HG02588 (cell line): ENCODE data around the gene DRGX.

ENCODE experiments used
- ATAC-seq: cut with Tn5 transposase; IDR thresholded peaks from one replicate; pipeline ENCODE4 v1.9.1; 2021; ENCODE audit warnings: mild to moderate bottlenecking, moderate library complexity; ENCODE audit not compliant: unreplicated experiment

DRGX gene

GRCh38 chr10:49395741-49396665 is at the start of gene DRGX:
DRGX (minus strand) TSS chr10:49396089; CDS start chr10:49395440, 649 bp downstream.
- no peak for ATAC-seq

GRCh38 chr10:49444349-49444748 is 48.5 kb upstream of the DRGX start:
- no peak for ATAC-seq

- no peak for ATAC-seq
These were observed 47.0 kb upstream of the DRGX start for GRCh38 chr10:49442863-49443262.

GRCh38 chr10:49441488-49442476 is 45.9 kb upstream of the DRGX start:
- ATAC-seq: no peak

GRCh38 chr10:49435225-49435624 is 39.3 kb upstream of the DRGX start:
- ATAC-seq: no peak

GRCh38 chr10:49433069-49433468 is 37.2 kb upstream of the DRGX start:
- no peak for ATAC-seq

- ATAC-seq: no peak
These were observed 35.5 kb upstream of the DRGX start for GRCh38 chr10:49431426-49431825.

- ATAC-seq: no peak
These were observed 33.6 kb upstream of the DRGX start for GRCh38 chr10:49429458-49429857.

- no peak for ATAC-seq
These were observed 30.8 kb upstream of the DRGX start for GRCh38 chr10:49426490-49427360.

GRCh38 chr10:49419005-49419404 is 23.1 kb upstream of the DRGX start:
- no peak for ATAC-seq

GRCh38 chr10:49418328-49418727 is 22.4 kb upstream of the DRGX start:
- ATAC-seq: no peak

GRCh38 chr10:49418053-49418326 is 22.1 kb upstream of the DRGX start:
- no peak for ATAC-seq

GRCh38 chr10:49417311-49418052 is 21.6 kb upstream of the DRGX start:
- ATAC-seq: no peak

- ATAC-seq: no peak
These were observed 20.0 kb upstream of the DRGX start for GRCh38 chr10:49415846-49416245.

- ATAC-seq: no peak
These were observed 19.2 kb upstream of the DRGX start for GRCh38 chr10:49415109-49415508.

- no peak for ATAC-seq
These were observed 18.6 kb upstream of the DRGX start for GRCh38 chr10:49414496-49414895.

- no peak for ATAC-seq
These were observed 16.7 kb upstream of the DRGX start for GRCh38 chr10:49412571-49412970.

GRCh38 chr10:49410365-49411074 is 14.6 kb upstream of the DRGX start:
- no peak for ATAC-seq

GRCh38 chr10:49409755-49410154 is 13.9 kb upstream of the DRGX start:
- ATAC-seq: no peak
